OCI-LY7 (cell line): ENCODE measurements around the gene MUC4. TPM values are rescaled to one million over a fixed set of nuclear protein-coding genes. Genes with fewer than 3 reads are reported as not detected.

Experiments
- BruUV-seq: library from RNA; stranded (reverse); fragments of 400-500 nt; replicated peaks from 2 replicates; lab custom pipeline; 2021; lab: Mats Ljungman, UMichigan
- CTCF ChIA-PET: fragments of 300-600 bp; sonication (Branson Sonifier 250); formaldehyde crosslinking; loops from one replicate; lab custom pipeline; 2022; ENCODE audit warnings: antibody characterized with exemption; ENCODE audit not compliant: unreplicated experiment; lab: Charles Lee
- POLR2A ChIA-PET: fragments of 300-600 bp; sonication (Branson Sonifier 250); formaldehyde crosslinking; loops from one replicate; lab custom pipeline; 2022; ENCODE audit warnings: antibody characterized with exemption; lab: Charles Lee
- DNase-seq: peaks from one replicate; pipeline ENCODE4 v3.0.0-alpha.2; 2015; ENCODE audit warnings: low spot score
- H2AFZ ChIP-seq: fragments of 200-600 bp; sonication (generic), shearing (Covaris generic); 2 replicates; pipeline ENCODE4 v1.6.1; 2014; ENCODE audit warnings: mild to moderate bottlenecking, antibody characterized with exemption, low read length, moderate library complexity
- H3K27ac ChIP-seq: fragments of 200-600 bp; sonication (generic); 2 replicates; pipeline ENCODE4 v1.5.1; 2014; ENCODE audit warnings: mixed run types, low read depth, mild to moderate bottlenecking, moderate library complexity, low read length, inconsistent platforms; ENCODE audit not compliant: poor library complexity, severe bottlenecking
- H3K36me3 ChIP-seq: fragments of 200-600 bp; sonication (generic); 2 replicates; pipeline ENCODE4 v1.6.1; 2014; ENCODE audit warnings: mild to moderate bottlenecking, antibody characterized with exemption, low read length, moderate library complexity, mixed read lengths; ENCODE audit not compliant: insufficient read depth
- H3K4me1 ChIP-seq: fragments of 200-600 bp; sonication (generic); 2 replicates; pipeline ENCODE4 v1.5.1; 2014; ENCODE audit warnings: mild to moderate bottlenecking, low read length; ENCODE audit not compliant: insufficient read depth, poor library complexity, severe bottlenecking
- H3K4me2 ChIP-seq: fragments of 200-600 bp; sonication (generic); 2 replicates; pipeline ENCODE4 v1.6.1; 2014; ENCODE audit warnings: mild to moderate bottlenecking, low read length
- H3K4me3 ChIP-seq: fragments of 200-600 bp; sonication (generic); 2 replicates; pipeline ENCODE4 v1.5.1; 2014; ENCODE audit warnings: mild to moderate bottlenecking, low read depth, low read length; ENCODE audit not compliant: poor library complexity, severe bottlenecking
- H3K79me2 ChIP-seq: fragments of 200-600 bp; sonication (generic); 2 replicates; pipeline ENCODE4 v1.6.1; 2016; ENCODE audit warnings: low read depth, mild to moderate bottlenecking, low read length, moderate library complexity, mixed read lengths; ENCODE audit not compliant: insufficient read depth
- H3K9me2 ChIP-seq: fragments of 200-600 bp; sonication (generic); 2 replicates; pipeline ENCODE4 v1.6.1; 2016; ENCODE audit warnings: mild to moderate bottlenecking, low read length, mixed read lengths; ENCODE audit not compliant: insufficient read depth
- H3K9me3 ChIP-seq: fragments of 200-600 bp; sonication (generic); 2 replicates; pipeline ENCODE4 v1.6.1; 2014; ENCODE audit warnings: mild to moderate bottlenecking, mixed run types, low read length, mixed read lengths
- H4K20me1 ChIP-seq: fragments of 200-600 bp; sonication (generic); 2 replicates; pipeline ENCODE4 v1.6.1; 2014; ENCODE audit warnings: mild to moderate bottlenecking, antibody characterized with exemption, low read length, moderate library complexity, mixed read lengths; ENCODE audit not compliant: insufficient read depth
- EZH2phosphoT487 ChIP-seq: fragments of 200-600 bp; sonication (generic); IDR thresholded peaks from 2 replicates; pipeline ENCODE4 v1.6.1; 2018; ENCODE audit warnings: low read depth, borderline replicate concordance, mild to moderate bottlenecking, mixed run types, antibody characterized with exemption, low read length, moderate library complexity, mixed read lengths
- intact Hi-C: fragments of 100-400 bp; cut with micrococcal nuclease; formaldehyde crosslinking; loops from one replicate; pipeline ENCODE4 v1.10.0; 2022; ENCODE audit not compliant: unreplicated experiment
- total RNA-seq, 2 experiments: library from RNA; depleted of rRNA in 1 of 2; stranded (reverse); fragments of >200 nt in 1 of 2; shearing (Covaris generic) in 1 of 2; gene quantifications; 2 replicates each; pipeline ENCODE4 v1.2.3, GENCODE V29; 2014 to 2022
- TF ChIP-seq, protein P1 (sequence below): fragments of 200-600 bp; sonication (generic); conservative IDR thresholded peaks from 2 replicates; pipeline ENCODE4 v1.5.1; 2014; ENCODE audit warnings: mild to moderate bottlenecking, antibody characterized with exemption, low read length, moderate library complexity, mixed read lengths

MUC4 gene
- total RNA-seq, 2 experiments from 2014 or later: 0.03 to 0.42 TPM

DNA sequence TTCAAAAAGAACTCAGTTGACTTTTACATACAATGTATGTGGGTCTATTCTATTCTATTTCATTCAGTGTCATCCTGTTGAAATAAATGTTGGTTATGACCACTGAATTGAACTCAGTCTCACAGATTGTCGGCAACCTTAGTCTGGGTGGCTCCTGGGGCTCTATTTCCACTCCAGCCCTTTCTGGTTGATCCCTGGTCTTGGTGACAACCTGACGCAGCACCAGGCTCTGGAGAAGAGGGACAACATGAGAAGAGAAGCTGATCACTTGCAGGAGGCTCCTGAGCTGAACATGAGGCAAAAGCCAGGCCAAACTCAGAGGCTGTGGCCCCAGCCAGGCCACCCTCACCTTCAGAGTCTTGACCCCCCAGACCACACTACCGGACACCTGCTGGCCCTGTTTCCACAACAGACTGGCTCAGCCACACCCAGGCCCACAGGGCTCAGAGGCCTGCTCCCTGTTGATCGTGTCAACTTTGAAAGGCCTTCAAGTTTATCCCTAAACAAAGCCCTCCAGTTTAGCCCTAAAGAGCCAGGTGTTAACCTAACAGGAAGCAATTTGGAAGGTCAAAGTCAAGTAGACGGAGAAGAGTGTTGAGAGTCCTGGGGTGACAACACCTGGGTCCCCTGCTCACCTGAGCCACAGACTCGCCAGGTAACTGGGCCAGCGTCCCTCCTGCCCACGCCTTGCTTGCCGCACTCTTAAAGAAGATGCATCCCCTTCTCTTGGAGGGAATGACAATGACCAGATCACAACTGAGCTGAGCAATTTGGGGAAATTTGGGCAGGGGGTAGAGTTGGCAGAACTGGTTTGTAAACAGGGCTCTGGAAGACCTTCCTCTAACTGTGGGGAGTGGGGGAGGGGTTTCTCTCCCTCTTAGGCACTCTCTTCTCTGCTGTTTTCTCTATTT, 106.4 kb downstream of the MUC4 start:
- no peak for DNase-seq
- no peak overlapping the region for H2AFZ ChIP-seq
- H3K27ac ChIP-seq: no peak overlapping the region
- ChIA-PET CTCF (no interaction called here), POLR2A (no interaction called here)
- H3K4me3 ChIP-seq: no peak overlapping the region
- no TSS peak for BruUV-seq
- H3K9me3 ChIP-seq: no peaks in the 10 kb centered on the region
- no peaks in the 10 kb centered on the region for H3K36me3 ChIP-seq
- intact Hi-C loops: no loop called here
- no peaks in the 10 kb centered on the region for H3K9me2 ChIP-seq
- H3K4me1 ChIP-seq: peaks cover 5% of the 10 kb centered on the region
- H3K4me2 ChIP-seq: no peak overlapping the region
- TF ChIP-seq, protein P1, sequence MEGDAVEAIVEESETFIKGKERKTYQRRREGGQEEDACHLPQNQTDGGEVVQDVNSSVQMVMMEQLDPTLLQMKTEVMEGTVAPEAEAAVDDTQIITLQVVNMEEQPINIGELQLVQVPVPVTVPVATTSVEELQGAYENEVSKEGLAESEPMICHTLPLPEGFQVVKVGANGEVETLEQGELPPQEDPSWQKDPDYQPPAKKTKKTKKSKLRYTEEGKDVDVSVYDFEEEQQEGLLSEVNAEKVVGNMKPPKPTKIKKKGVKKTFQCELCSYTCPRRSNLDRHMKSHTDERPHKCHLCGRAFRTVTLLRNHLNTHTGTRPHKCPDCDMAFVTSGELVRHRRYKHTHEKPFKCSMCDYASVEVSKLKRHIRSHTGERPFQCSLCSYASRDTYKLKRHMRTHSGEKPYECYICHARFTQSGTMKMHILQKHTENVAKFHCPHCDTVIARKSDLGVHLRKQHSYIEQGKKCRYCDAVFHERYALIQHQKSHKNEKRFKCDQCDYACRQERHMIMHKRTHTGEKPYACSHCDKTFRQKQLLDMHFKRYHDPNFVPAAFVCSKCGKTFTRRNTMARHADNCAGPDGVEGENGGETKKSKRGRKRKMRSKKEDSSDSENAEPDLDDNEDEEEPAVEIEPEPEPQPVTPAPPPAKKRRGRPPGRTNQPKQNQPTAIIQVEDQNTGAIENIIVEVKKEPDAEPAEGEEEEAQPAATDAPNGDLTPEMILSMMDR: no peak
- TF ChIP-seq EZH2phosphoT487: no peak
- H4K20me1 ChIP-seq: no peaks in the 10 kb centered on the region
- H3K79me2 ChIP-seq: no peaks in the 10 kb centered on the region

DNA sequence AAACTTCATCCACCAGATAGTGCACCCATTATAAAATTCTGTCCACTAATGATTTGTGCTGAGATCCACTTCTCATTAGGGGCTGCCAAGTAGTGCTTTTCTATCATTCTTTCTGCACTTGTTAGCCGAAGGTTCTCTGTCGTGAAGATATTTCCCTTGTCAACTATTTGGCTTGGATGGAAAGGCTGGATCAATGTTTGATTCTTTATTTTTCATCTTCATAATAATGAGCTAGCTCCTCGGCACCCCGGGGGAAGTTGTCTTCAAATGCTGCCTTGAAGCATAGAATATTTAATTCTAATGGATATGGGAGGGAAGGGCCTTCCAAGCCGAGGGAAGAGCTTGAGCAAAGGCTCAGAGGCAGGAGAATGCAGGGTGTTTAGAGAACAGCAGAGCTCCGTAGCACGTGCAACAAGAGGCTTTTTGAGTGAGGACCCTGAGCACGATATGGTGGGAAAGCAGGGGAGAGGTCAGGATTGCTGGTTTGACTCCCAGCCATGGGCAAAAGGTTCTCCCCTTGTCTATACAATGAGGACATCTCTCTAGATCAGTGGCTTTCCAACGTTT, 107.2 kb downstream of the MUC4 start:
- intact Hi-C loops: no loop called here
- no peak overlapping the region for H2AFZ ChIP-seq
- POLR2A ChIA-PET: interaction anchor here (0.7 kb wide), 1 partner anchor 142 kb away, joined by 3 read pairs; no protein-coding TSS in a partner anchor
- H3K27ac ChIP-seq: no peak overlapping the region
- TF ChIP-seq EZH2phosphoT487: no peak
- TF ChIP-seq, protein P1: no peak
- no peaks in the 10 kb centered on the region for H3K79me2 ChIP-seq
- no peaks in the 10 kb centered on the region for H3K9me2 ChIP-seq
- no peak for DNase-seq
- CTCF ChIA-PET: no interaction called here
- peaks cover 5% of the 10 kb centered on the region for H3K4me1 ChIP-seq
- no peaks in the 10 kb centered on the region for H3K36me3 ChIP-seq
- BruUV-seq: no TSS peak
- H4K20me1 ChIP-seq: no peaks in the 10 kb centered on the region
- H3K4me3 ChIP-seq: no peak overlapping the region
- H3K4me2 ChIP-seq: no peak overlapping the region
- no peaks in the 10 kb centered on the region for H3K9me3 ChIP-seq

DNA sequence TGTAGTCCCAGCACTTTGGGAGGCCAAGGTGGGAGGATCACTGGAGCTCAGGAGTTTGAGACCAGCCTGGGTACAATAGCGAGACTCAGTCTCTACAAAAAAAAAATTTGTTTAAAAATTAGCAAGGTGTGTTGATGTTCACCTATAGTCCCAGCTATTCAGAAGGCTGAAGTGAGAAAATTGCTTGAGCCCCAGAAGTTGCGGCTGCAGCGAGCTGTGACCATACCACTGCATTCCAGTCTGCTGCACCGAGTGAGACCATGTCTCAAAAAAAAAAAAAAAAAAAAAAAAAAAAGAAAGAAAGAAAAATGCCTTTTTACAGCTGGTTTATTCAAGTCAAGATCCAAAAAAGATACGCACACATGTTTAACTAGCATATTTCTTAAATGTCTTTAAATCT, 108.0 kb downstream of the MUC4 start:
- H3K9me3 ChIP-seq: no peaks in the 10 kb centered on the region
- H3K4me3 ChIP-seq: no peak overlapping the region
- H4K20me1 ChIP-seq: no peaks in the 10 kb centered on the region
- DNase-seq: no peak
- H3K79me2 ChIP-seq: no peaks in the 10 kb centered on the region
- BruUV-seq: no TSS peak
- ChIA-PET CTCF (no interaction called here), POLR2A (interaction anchor here (0.7 kb wide), 1 partner anchor 143 kb away, joined by 3 read pairs; no protein-coding TSS in a partner anchor)
- no peak overlapping the region for H2AFZ ChIP-seq
- intact Hi-C loops: no loop called here
- no peaks in the 10 kb centered on the region for H3K36me3 ChIP-seq
- H3K9me2 ChIP-seq: no peaks in the 10 kb centered on the region
- H3K4me1 ChIP-seq: no peaks in the 10 kb centered on the region
- no peak overlapping the region for H3K27ac ChIP-seq
- no peak overlapping the region for H3K4me2 ChIP-seq
- TF ChIP-seq EZH2phosphoT487: no peak
- TF ChIP-seq, protein P1: no peak
